Measurements from ENCODE around the gene ZNF526. TPM values are rescaled to one million over a fixed set of nuclear protein-coding genes. Genes with fewer than 3 reads are reported as not detected.

Gene ZNF526
- total RNA-seq, 1 donor from 2014 or later: 5.9 TPM

DNA sequence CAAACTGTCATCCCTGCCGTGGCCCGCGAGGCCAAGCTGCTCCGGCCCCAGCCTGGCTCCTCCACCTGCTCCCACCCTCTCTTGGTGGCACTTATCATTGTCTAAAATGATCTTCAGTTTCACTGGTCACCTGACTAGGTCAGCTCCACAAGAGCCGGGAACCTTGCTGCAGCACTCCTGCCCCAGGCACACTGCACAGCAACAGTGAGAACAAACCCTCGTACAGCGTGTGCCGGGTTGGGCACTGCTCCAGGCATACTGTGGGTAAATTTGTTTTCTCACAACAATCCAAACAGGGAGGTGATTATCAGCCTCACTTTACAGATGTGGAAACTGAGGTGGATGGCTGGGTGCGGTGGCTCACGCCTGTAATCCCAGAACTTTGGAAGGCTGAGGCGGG lies 11.5 kb upstream of the ZNF526 start:
- peak overlapping the region; percentile 44 for H3K27ac ChIP-seq (replicated peaks)
- intact Hi-C loops (cut with micrococcal nuclease): no loop called here

GRCh38 chr19:42212886-42213285 lies 7.2 kb upstream of the ZNF526 start:
- intact Hi-C loops (cut with micrococcal nuclease): no loop called here
- no peak for DNase-seq
- H3K27ac ChIP-seq (replicated peaks): no peak overlapping the region

More for the DNA sequence above, 11.5 kb upstream of the ZNF526 start:
- H3K27me3 ChIP-seq (ENCODE audit: low read depth): no peaks in the 10 kb centered on the region
- TF ChIP-seq CTCF (IDR thresholded peaks at IDR 0.05; ENCODE audit: borderline replicate concordance): no peak
- peaks cover 15% of the 10 kb centered on the region for H3K4me1 ChIP-seq
- DNase-seq: peak; percentile 25
- peaks cover 78% of the 10 kb centered on the region for H3K36me3 ChIP-seq
- H3K4me3 ChIP-seq: no peak overlapping the region
- no peaks in the 10 kb centered on the region for H3K9me3 ChIP-seq (replicated peaks)

DNA sequence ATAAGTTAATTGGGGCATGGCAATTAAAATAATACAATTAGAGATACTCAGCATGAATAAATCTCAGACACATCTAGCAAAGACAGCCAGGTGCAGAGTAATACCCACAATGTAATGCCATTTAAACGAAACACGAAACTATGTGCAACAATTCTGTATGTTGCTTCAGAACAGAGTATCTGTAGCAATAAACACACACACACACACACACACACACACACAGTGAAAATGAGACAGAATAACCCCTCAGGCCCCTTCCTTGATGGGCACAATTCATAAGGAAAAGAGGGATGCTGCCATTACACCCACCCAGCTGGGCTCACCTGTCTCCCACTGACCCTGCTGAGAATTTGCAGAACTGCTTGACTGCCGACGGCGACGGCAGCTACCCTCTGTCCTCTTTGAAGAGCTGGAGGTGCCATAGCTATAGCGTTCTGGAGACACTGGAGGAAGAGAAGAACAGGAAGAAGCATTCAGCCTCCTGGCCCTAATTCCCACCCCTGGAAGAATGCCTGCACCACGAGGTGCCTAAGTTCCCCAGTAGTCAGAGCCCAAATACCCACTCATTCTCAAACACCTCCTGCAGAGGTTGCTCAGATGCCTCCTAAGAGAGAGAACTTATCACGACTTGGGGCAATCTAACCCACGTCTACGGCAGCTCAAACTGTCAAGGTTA lies 5.2 kb upstream of the ZNF526 start:
- H3K4me3 ChIP-seq: no peak overlapping the region

More at GRCh38 chr19:42212886-42213285, 7.2 kb upstream of the ZNF526 start:
- TF ChIP-seq CTCF (IDR thresholded peaks at IDR 0.05; ENCODE audit: borderline replicate concordance): no peak
- H3K9me3 ChIP-seq (replicated peaks): no peaks in the 10 kb centered on the region
- no peaks in the 10 kb centered on the region for H3K27me3 ChIP-seq (ENCODE audit: low read depth)
- H3K4me1 ChIP-seq: peaks cover 37% of the 10 kb centered on the region
- no peak overlapping the region for H3K4me3 ChIP-seq
- H3K36me3 ChIP-seq: peaks cover 61% of the 10 kb centered on the region

GRCh38 chr19:42216653-42217519 lies 3.2 kb upstream of the ZNF526 start:
- H3K36me3 ChIP-seq: peaks cover 29% of the 10 kb centered on the region
- H3K4me1 ChIP-seq: peaks cover 60% of the 10 kb centered on the region
- H3K9me3 ChIP-seq (replicated peaks): no peaks in the 10 kb centered on the region
- TF ChIP-seq CTCF (IDR thresholded peaks at IDR 0.05; ENCODE audit: borderline replicate concordance): no peak
- peak overlapping the region; percentile 92 for H3K4me3 ChIP-seq
- H3K27me3 ChIP-seq (ENCODE audit: low read depth): no peaks in the 10 kb centered on the region
- H3K27ac ChIP-seq (replicated peaks): peak overlapping the region; percentile 84
- DNase-seq: peak; percentile 46
- intact Hi-C loops (cut with micrococcal nuclease): no loop called here

More for the DNA sequence above, 5.2 kb upstream of the ZNF526 start:
- Histone ChIP-seq H3K27ac (replicated peaks) (no peak overlapping the region), H3K36me3 (peaks cover 40% of the 10 kb centered on the region), H3K4me1 (peaks cover 43% of the 10 kb centered on the region), H3K9me3 (replicated peaks) (no peaks in the 10 kb centered on the region), H3K27me3 (ENCODE audit: low read depth) (no peaks in the 10 kb centered on the region)
- no peak for DNase-seq
- intact Hi-C loops (cut with micrococcal nuclease): no loop called here
- TF ChIP-seq CTCF (IDR thresholded peaks at IDR 0.05; ENCODE audit: borderline replicate concordance): no peak

GRCh38 chr19:42217520-42218437 lies 2.3 kb upstream of the ZNF526 start, which contains the start of gene DEDD2:
TSS of gene DEDD2 (minus strand) at chr19:42217677. CDS start at chr19:42217007, 670 bp downstream.
- peaks cover 60% of the 10 kb centered on the region for H3K4me1 ChIP-seq
- H3K4me3 ChIP-seq: peak within 1 kb of the TSS; percentile 92
- peak; percentile 96 for DNase-seq
- no peaks in the 10 kb centered on the region for H3K27me3 ChIP-seq (ENCODE audit: low read depth)
- TF ChIP-seq CTCF (IDR thresholded peaks at IDR 0.05; ENCODE audit: borderline replicate concordance): no peak
- intact Hi-C loops (cut with micrococcal nuclease): no loop called here
- H3K9me3 ChIP-seq (replicated peaks): no peaks in the 10 kb centered on the region
- peak within 1 kb of the TSS; percentile 84 for H3K27ac ChIP-seq (replicated peaks)
- H3K36me3 ChIP-seq: peaks cover 21% of the 10 kb centered on the region
